ENCODE data around the gene RAD23A. TPM values are rescaled to one million over a fixed set of nuclear protein-coding genes. Genes with fewer than 3 reads are reported as not detected.

RAD23A gene
- total and polyA plus RNA-seq, 2 donors (not counting 3 experiments of a cell fraction or from before 2014, with no cell fraction given), result 66.9 to 102 TPM

- Histone ChIP-seq H3K27me3 (ENCODE audit: control insufficient read depth in 2 of 2, insufficient read depth in 2 of 2, low read length in 2 of 2) (no peaks in the 10 kb centered on the region), H3K36me3 (ENCODE audit: control insufficient read depth in 2 of 2, extremely low read depth in 1 of 2, insufficient read depth in 2 of 2, low read length in 2 of 2) (peaks cover 13 to 19% of the 10 kb centered on the region in 2 experiments), H4K20me1 (replicated peaks; ENCODE audit: control insufficient read depth, extremely low read depth, insufficient read depth, low read length) (no peaks in the 10 kb centered on the region), H3K4me1 (ENCODE audit: control insufficient read depth, extremely low read depth, insufficient read depth, low read length) (peaks cover 33% of the 10 kb centered on the region), H3K9me3 (replicated peaks; ENCODE audit: control insufficient read depth, insufficient read depth, low read length) (no peaks in the 10 kb centered on the region), H3K27ac (ENCODE audit: insufficient read depth, low read depth, low read length) (no peak overlapping the region), H3K9me1 (replicated peaks; ENCODE audit: control insufficient read depth, extremely low read depth, insufficient read depth, low read length) (no peaks in the 10 kb centered on the region), H3K79me2 (ENCODE audit: control insufficient read depth, insufficient read depth, low read length) (peaks cover 49% of the 10 kb centered on the region), H3K4me3 (replicated peaks in 1 of 3; ENCODE audit: insufficient read depth in 1 of 3, low read depth in 1 of 3, low read length in 3 of 3) (no peak overlapping the region), H3K9ac (replicated peaks; ENCODE audit: extremely low read depth, insufficient read depth, low read length) (no peak overlapping the region), H3K4me2 (ENCODE audit: insufficient read depth, low read length) (no peak overlapping the region), H2AFZ (ENCODE audit: low read depth, low read length) (no peak overlapping the region)
- FAIRE-seq (no peak), DNase-seq (ENCODE audit: low read depth, low spot score) (no peak)
- POLR2A ChIA-PET, result interaction anchor here (1.6 kb wide), 1 partner anchor 9 kb away, joined by 6 read pairs; the partner anchor contains the start of gene RAD23A
- intact Hi-C loops (cut with micrococcal nuclease), result loop anchor here (10.0 kb wide), 1 partner anchor 152 kb away; no protein-coding TSS in a partner anchor
- BruUV-seq (replicated peaks), result no TSS peak
- TF ChIP-seq GATA2 (IDR thresholded peaks at IDR 0.05; ENCODE audit: insufficient read depth, insufficient read length, low read depth, low read length), result no peak
- no peak for TF ChIP-seq EZH2 (IDR thresholded peaks at IDR 0.05; ENCODE audit: borderline replicate concordance, low read depth, low read length, severe bottlenecking)
- TF ChIP-seq FOS (IDR thresholded peaks at IDR 0.05; ENCODE audit: borderline replicate concordance, insufficient read depth, low read length), result no peak
- dilution Hi-C loops (cut with MboI; ENCODE audit: extremely low pct_ligation_motif_present, low sequenced_read_pairs), result no loop called here
- CTCF ChIA-PET, result no interaction called here
Measured at GRCh38 chr19:12936582-12936981, 9.1 kb upstream of the RAD23A start.

- intact Hi-C loops (cut with micrococcal nuclease), result loop anchor here (10.0 kb wide), 1 partner anchor 153 kb away; no protein-coding TSS in a partner anchor
- no peaks in the 10 kb centered on the region for H3K9me3 ChIP-seq (replicated peaks; ENCODE audit: control insufficient read depth, insufficient read depth, low read length)
- H3K4me1 ChIP-seq (ENCODE audit: control insufficient read depth, extremely low read depth, insufficient read depth, low read length), result peaks cover 31% of the 10 kb centered on the region
- H3K4me3 ChIP-seq (replicated peaks in 1 of 3; ENCODE audit: insufficient read depth in 1 of 3, low read depth in 1 of 3, low read length in 3 of 3), result peak overlapping the region in 2 of 3 experiments; percentile 24 to 28
- ChIA-PET POLR2A (interaction anchor here (0.8 to 1.6 kb wide), 2 partner anchors 9 to 28 kb away, joined by 3 to 6 read pairs; partner anchors contain the start of gene RAD23A), CTCF (interaction anchor here (0.8 to 1.3 kb wide), 4 partner anchors 18 to 180 kb away, joined by 3 to 6 read pairs (median 4); partner anchors contain the start of genes GCDH and SYCE2)
- peak overlapping the region; percentile 42 for H3K4me2 ChIP-seq (ENCODE audit: insufficient read depth, low read length)
- dilution Hi-C loops (cut with MboI; ENCODE audit: extremely low pct_ligation_motif_present, low sequenced_read_pairs), result no loop called here
- H3K36me3 ChIP-seq (ENCODE audit: control insufficient read depth in 2 of 2, extremely low read depth in 1 of 2, insufficient read depth in 2 of 2, low read length in 2 of 2), result peaks cover 13 to 26% of the 10 kb centered on the region in 2 experiments
- H4K20me1 ChIP-seq (replicated peaks; ENCODE audit: control insufficient read depth, extremely low read depth, insufficient read depth, low read length), result no peaks in the 10 kb centered on the region
- DNase-seq (ENCODE audit: low read depth, low spot score), result peak; percentile 75
- TF ChIP-seq FOS (IDR thresholded peaks at IDR 0.05; ENCODE audit: borderline replicate concordance, insufficient read depth, low read length) (no peak), MAX (IDR thresholded peaks at IDR 0.05; ENCODE audit: insufficient read depth, insufficient read length) (peak; percentile 30)
- H3K79me2 ChIP-seq (ENCODE audit: control insufficient read depth, insufficient read depth, low read length), result peaks cover 47% of the 10 kb centered on the region
- H3K27me3 ChIP-seq (ENCODE audit: control insufficient read depth in 2 of 2, insufficient read depth in 2 of 2, low read length in 2 of 2), result no peaks in the 10 kb centered on the region
- FAIRE-seq, result peak; percentile 47
- peak overlapping the region; percentile 49 for H2AFZ ChIP-seq (ENCODE audit: low read depth, low read length)
- peak overlapping the region; percentile 23 for H3K27ac ChIP-seq (ENCODE audit: insufficient read depth, low read depth, low read length)
- no peaks in the 10 kb centered on the region for H3K9me1 ChIP-seq (replicated peaks; ENCODE audit: control insufficient read depth, extremely low read depth, insufficient read depth, low read length)
- H3K9ac ChIP-seq (replicated peaks; ENCODE audit: extremely low read depth, insufficient read depth, low read length), result peak overlapping the region; percentile 27
- TSS peak; percentile 27 for BruUV-seq (replicated peaks)
Measured at GRCh38 chr19:12937093-12937926, 8.4 kb upstream of the RAD23A start.
